ENCODE results near the gene PIP4K2C. TPM values are rescaled to one million over a fixed set of nuclear protein-coding genes. Genes with fewer than 3 reads are reported as not detected.

The PIP4K2C gene
- total RNA-seq, 1 donor from 2014 or later, result 17.3 TPM

- Mint-ChIP-seq H3K4me3 (peak overlapping the region; percentile 95), H3K27me3 (ENCODE audit: low read depth) (no peaks in the 10 kb centered on the region)
Observed at GRCh38 chr12:57603324-57603723, 12.3 kb downstream of the PIP4K2C start.

GRCh38 chr12:57603815-57604453, 12.9 kb downstream of the PIP4K2C start:
- TF ChIP-seq CTCF (conservative IDR thresholded peaks at IDR 0.05), result no peak
- H3K9me3 Mint-ChIP-seq, result no peaks in the 10 kb centered on the region
- peaks cover 19% of the 10 kb centered on the region for H3K36me3 Mint-ChIP-seq (ENCODE audit: low read depth)
- peaks cover 28% of the 10 kb centered on the region for H3K4me1 Mint-ChIP-seq
- H3K27ac Mint-ChIP-seq (ENCODE audit: unreplicated experiment), result peak overlapping the region; percentile 96
- H3K4me3 Mint-ChIP-seq, result peak overlapping the region; percentile 95
- no peaks in the 10 kb centered on the region for H3K27me3 Mint-ChIP-seq (ENCODE audit: low read depth)
- no peak for DNase-seq (ENCODE audit: low read depth, low spot score)

More at GRCh38 chr12:57603324-57603723, 12.3 kb downstream of the PIP4K2C start:
- Mint-ChIP-seq H3K36me3 (ENCODE audit: low read depth) (peaks cover 19% of the 10 kb centered on the region), H3K4me1 (peaks cover 28% of the 10 kb centered on the region), H3K27ac (ENCODE audit: unreplicated experiment) (no peak overlapping the region), H3K9me3 (no peaks in the 10 kb centered on the region)
- TF ChIP-seq CTCF (conservative IDR thresholded peaks at IDR 0.05), result no peak
- DNase-seq (ENCODE audit: low read depth, low spot score), result no peak

GRCh38 chr12:57604454-57604991, 13.5 kb downstream of the PIP4K2C start, which contains the start of gene DTX3:
DTX3 (plus strand) TSS chr12:57604824; CDS start chr12:57606518, 1,694 bp downstream.
- Mint-ChIP-seq H3K36me3 (ENCODE audit: low read depth) (peaks cover 19% of the 10 kb centered on the region), H3K4me3 (peak within 1 kb of the TSS; percentile 95), H3K27ac (ENCODE audit: unreplicated experiment) (peak within 1 kb of the TSS; percentile 96), H3K4me1 (peaks cover 31% of the 10 kb centered on the region), H3K27me3 (ENCODE audit: low read depth) (no peaks in the 10 kb centered on the region), H3K9me3 (no peaks in the 10 kb centered on the region)
- TF ChIP-seq CTCF (conservative IDR thresholded peaks at IDR 0.05), result no peak
- DNase-seq (ENCODE audit: low read depth, low spot score), result no peak

GRCh38 chr12:57604992-57605810, 14.2 kb downstream of the PIP4K2C start:
- peak overlapping the region; percentile 95 for H3K4me3 Mint-ChIP-seq
- H3K27me3 Mint-ChIP-seq (ENCODE audit: low read depth), result no peaks in the 10 kb centered on the region
- DNase-seq (ENCODE audit: low read depth, low spot score), result no peak
- no peak for TF ChIP-seq CTCF (conservative IDR thresholded peaks at IDR 0.05)
- peak overlapping the region; percentile 82 for H3K27ac Mint-ChIP-seq (ENCODE audit: unreplicated experiment)
- peaks cover 37% of the 10 kb centered on the region for H3K4me1 Mint-ChIP-seq
- no peaks in the 10 kb centered on the region for H3K9me3 Mint-ChIP-seq
- H3K36me3 Mint-ChIP-seq (ENCODE audit: low read depth), result peaks cover 19% of the 10 kb centered on the region

- no peak for DNase-seq (ENCODE audit: low read depth, low spot score)
- Mint-ChIP-seq H3K27me3 (ENCODE audit: low read depth) (peaks cover 3% of the 10 kb centered on the region), H3K36me3 (ENCODE audit: low read depth) (peaks cover 19% of the 10 kb centered on the region), H3K4me1 (peaks cover 43% of the 10 kb centered on the region), H3K27ac (ENCODE audit: unreplicated experiment) (peak overlapping the region; percentile 82), H3K4me3 (peak overlapping the region; percentile 95), H3K9me3 (no peaks in the 10 kb centered on the region)
- no peak for TF ChIP-seq CTCF (conservative IDR thresholded peaks at IDR 0.05)
Observed at GRCh38 chr12:57605811-57606311, 14.9 kb downstream of the PIP4K2C start.

Data from neural crest cell (in vitro differentiated cells).